ENCODE measurements around the gene DOCK9.

DOCK9 gene

GRCh38 chr13:98842858-98843481 is 134.9 kb downstream of the DOCK9 start:
- DNase-seq = peak; percentile 76

- no peak for DNase-seq
These were observed 135.8 kb downstream of the DOCK9 start for GRCh38 chr13:98842070-98842469.

DNA sequence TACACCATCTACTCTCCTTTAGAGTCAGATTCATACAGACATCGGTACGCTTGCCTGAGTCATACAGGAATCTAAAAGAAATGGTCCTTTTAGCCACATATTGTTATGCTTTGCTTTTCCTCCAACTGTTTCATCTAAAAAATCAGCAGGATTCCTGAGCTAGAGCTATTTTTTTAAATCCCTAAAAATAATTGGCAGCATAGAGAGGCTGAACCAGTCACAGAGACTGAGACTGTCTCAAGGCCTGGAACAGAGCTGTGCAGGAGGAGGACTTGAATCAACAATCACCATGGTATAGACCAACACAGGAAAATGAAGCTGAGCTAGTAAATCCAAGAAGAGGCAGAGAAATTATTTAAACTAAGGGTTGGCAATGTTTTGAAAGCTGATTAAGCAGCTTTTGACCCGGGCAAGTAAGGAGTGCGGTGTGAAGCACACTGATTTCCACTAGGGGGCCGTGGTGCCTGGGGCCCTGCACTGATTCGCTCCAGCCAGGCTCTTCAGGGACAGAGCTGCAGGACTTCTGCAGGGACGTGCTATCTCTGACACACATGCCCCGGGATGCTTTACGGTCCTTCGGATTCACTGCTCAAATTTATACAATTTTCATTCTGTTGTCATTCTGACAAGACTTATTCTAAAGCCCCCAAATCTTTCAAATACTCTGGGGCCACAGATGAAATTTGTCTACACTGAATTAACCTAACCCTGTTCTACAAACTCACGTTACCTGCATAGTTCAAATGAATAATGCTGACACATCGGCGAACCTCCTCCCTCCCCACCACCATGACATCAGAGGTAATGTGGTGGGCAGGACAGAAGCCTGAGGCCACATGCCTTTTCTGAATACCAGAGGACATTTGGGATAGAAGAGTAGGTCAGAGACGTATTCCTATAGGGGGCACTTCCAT is 137.8 kb downstream of the DOCK9 start:
- DNase-seq = peak; percentile 74

DNA sequence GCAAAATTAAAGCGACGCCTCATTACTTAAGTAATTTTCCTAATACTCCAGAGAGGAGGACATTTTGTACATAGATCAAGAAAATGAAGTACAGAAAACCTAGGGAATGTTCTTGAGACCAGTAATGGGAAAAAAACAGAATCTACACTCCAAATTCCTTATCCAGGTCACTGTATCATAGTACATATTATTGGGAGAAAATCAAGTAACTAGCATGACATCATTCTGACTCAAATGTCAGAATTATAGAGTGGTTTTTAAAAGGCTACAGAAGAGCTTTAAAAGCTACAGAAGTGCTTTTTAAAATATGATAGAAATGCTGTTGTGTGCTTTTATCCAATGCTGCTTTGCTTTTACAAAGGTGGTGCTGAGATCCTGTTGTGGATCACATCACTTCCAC is 139.1 kb downstream of the DOCK9 start:
- peak; percentile 44 for DNase-seq

DNA sequence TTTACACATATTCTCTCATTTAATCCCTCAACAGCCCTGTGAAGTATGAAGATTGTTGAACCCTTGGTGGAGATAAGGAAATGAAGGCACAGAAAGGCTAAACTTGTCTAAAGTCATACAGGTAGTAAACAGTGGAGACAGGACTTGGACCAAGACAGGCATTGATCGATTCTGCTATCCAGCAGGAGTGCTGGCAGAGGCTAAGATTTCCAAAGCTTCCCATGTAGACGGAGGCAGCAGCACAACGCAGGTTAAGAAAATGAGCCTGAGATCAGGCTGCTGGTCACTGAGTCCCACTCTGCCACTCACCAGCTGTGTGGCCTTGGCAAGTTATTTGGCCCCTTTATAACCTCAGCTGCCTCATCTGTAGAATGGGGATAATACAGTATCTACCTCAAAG is 140.0 kb downstream of the DOCK9 start:
- no peak for DNase-seq

- no peak for DNase-seq
These were observed 142.7 kb downstream of the DOCK9 start for GRCh38 chr13:98835156-98835555.

DNA sequence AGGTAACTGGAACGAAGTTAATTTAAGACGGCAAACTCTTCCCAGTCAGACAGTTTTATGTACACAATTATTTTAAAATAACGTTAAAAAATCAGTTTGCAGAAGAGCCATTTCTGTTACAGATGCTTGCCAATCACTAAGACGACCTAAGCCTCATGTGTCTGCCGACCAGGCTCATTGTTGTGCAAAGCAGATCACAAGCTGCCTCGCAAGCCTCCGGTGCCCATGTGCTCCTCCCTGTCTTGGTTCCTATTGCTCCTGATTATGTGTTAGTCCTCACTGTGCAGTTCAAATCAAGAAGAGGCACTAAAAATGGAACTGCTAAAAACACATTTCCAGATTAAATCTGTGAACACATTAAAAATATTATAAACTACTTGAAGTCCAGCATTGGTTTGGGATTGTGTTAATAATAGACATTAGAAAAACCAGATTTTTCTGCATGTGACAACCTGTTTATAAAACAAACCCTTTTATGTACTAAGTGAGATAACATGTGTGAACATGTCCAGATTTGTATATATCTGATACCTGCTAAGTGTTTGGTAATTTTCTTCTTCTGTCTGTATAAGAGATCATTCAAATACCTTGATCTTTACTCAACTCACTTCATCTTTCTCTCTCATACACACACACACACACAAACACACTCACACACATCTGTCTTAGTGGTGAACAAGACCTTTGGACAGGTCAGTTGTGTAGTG is 143.5 kb downstream of the DOCK9 start:
- no peak for DNase-seq

GRCh38 chr13:98831236-98831635 is 146.6 kb downstream of the DOCK9 start:
- DNase-seq = no peak

DNA sequence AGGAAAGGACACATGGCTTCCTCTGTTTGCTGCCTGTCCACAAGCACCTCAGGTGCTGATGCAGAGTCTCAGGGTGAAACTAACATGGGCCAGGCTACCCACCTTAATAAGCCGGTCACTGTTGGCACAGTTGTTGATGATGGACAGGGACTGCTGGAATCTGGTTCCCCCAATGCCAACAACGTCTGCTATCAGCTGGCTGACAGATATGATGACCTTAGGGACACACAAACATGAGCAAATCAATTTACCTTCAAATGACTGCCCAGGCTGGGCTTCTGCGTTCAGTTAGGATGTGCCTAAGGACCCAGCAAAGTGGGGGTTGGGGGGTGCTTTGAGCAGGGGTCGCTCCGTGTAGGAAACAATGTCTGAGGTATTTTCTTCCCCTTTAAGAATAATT is 148.3 kb downstream of the DOCK9 start:
- DNase-seq = no peak

- no peak for DNase-seq
These were observed 149.2 kb downstream of the DOCK9 start for GRCh38 chr13:98828614-98829013.

GRCh38 chr13:98827449-98827848 is 150.4 kb downstream of the DOCK9 start:
- no peak for DNase-seq

DNA sequence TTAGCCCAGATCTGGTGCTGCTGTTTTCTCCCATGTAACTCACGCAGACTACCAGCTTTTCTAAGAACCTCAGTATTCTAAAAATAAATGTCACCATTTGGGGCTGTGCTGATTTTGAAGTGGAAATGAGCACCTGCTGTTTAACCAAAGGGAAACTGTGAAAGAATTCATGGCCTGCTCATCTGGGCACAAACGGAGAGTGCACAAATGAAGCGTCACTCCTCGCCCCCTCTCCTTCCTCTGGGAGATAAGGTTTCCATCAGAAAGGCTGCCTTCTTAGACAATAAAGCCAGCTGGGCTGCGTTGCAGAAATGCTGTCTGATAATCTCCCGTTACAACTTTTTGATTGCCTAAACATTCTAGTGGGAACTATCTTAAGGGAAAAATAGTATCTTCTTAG is 151.7 kb downstream of the DOCK9 start:
- no peak for DNase-seq

GRCh38 chr13:98825659-98826058 is 152.2 kb downstream of the DOCK9 start:
- no peak for DNase-seq

DNA sequence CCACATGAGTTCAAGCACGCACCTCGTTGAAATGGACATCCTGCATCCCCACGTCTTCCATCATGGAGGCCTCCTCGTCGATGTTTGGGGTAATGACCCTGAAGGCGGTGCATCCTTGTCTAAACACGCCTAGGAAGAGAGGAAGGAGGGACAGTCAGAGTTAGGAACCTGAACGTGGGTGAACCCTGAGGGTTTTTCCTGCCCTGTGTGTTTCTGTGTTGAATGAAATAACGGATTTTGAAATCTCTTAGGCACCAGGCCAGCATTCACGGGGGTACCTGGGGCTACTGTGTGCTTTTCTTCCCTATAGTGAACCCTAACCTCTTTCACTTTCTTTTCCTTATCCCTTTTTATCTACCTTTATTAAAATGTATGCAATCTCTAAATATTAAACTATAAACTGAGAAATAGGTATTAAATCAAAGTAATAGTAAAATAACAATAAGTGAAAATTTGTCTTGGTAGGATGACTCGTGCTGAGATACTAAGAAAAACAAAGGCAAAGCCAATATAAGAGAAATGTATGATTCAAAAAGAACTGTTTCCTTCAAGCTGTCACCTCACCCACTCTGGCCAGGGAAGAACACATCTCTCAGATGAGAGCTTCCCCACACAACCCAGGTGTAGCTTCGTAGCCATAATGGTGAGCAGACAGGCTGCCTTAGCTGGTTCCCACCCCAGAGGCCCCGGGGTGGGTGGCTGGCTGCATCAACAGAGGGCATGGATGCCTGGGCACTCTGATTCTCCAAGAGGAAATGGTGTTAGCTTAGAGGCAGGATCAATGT is 153.3 kb downstream of the DOCK9 start:
- no peak for DNase-seq

DNA sequence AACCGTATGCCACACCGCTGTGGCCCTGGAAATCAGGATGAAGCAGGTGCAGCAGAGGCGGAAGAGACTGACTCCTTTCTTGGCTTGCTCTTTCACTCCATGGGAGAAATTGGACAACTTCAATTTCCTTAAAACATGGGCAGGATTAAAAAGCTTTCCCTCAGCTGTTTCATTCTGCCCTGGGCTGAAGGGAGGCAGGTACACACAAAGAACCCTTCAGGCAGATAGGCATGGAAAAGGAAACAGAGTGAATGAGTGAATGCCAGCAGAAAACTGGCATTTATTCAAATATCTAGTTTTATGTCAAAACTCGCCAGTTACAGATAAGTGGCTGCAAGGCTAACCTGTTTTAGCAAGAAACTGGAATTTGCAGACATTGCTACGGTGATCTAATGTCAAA is 154.4 kb downstream of the DOCK9 start:
- DNase-seq = no peak

GRCh38 chr13:98822225-98822606 is 155.6 kb downstream of the DOCK9 start:
- no peak for DNase-seq

- peak; percentile 84 for DNase-seq
These were observed 156.3 kb downstream of the DOCK9 start for GRCh38 chr13:98821372-98822224.

GRCh38 chr13:98820744-98821371 is 157.0 kb downstream of the DOCK9 start:
- no peak for DNase-seq

GRCh38 chr13:98820300-98820699 is 157.6 kb downstream of the DOCK9 start:
- DNase-seq = no peak

DNA sequence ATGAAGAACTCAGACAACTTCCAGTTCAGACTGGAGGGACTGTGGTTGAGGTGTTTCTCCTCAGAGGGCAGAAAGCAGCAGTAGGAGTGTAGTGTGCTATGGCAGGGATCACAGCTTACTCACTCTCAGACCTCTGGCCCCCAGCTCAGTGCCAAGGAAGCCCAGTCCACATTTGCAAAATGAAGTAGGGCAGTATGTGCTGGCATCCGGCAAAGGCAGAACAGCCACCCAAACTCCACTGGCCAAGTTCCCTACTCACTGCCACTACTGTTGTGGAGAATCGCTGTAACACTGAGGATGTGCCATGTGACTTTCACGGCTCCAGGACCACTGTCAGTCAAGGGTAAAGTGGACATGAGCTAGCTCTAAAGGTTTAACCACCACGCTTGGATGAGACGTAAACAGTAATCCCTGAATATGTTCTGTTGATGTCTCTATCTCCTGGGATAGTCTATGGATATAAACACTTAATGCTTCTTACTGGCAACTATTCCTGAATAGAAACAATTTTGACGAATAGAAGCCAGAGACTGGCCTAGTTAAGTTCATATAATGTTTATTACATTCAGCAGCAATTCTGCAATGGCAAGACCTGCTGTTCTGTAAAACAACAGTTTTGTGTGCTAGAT is 158.4 kb downstream of the DOCK9 start:
- no peak for DNase-seq

- no peak for DNase-seq
These were observed 161.5 kb downstream of the DOCK9 start for GRCh38 chr13:98816406-98816805.
